ENCODE data around the gene SCLY. TPM values are rescaled to one million over a fixed set of nuclear protein-coding genes. Genes with fewer than 3 reads are reported as not detected.

The SCLY gene
- total RNA-seq, 2 donors from 2014 or later = 10.2 to 36.9 TPM

DNA sequence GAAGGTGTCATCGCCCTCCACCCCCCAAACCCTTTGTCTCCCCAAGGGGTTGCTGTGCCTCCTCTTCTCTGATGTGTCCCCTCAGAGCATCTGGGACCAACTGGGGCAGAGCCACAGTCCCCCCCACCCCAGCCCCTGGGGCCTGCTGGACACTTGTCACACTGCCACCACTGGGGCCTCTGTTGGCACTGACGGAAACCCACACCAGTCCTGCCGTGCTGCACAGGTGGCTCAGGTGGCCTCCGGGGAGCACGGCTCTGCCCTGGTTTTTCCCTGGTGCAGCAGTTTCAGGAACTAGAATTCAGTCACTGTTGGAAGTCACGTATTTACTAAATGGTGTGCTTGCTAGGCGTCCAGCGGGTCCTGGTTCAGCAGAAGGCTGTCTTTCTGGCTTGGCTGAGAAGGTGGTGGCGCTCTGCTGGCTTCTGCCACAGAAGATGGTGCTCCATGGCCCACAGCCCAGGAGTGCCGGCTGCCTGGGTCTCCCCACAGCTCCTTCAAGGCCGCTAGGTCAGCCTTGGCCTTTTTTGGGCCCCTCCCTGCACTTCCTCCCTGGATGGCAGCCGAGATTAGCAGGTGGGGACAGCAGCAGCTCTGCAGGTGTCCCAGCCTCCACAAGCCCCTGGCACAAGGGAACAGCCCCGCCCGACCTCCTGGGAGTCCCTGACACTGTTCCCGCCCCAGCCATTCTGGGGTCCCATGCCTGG is 59.1 kb downstream of the SCLY start:
- TF ChIP-seq, protein P1, sequence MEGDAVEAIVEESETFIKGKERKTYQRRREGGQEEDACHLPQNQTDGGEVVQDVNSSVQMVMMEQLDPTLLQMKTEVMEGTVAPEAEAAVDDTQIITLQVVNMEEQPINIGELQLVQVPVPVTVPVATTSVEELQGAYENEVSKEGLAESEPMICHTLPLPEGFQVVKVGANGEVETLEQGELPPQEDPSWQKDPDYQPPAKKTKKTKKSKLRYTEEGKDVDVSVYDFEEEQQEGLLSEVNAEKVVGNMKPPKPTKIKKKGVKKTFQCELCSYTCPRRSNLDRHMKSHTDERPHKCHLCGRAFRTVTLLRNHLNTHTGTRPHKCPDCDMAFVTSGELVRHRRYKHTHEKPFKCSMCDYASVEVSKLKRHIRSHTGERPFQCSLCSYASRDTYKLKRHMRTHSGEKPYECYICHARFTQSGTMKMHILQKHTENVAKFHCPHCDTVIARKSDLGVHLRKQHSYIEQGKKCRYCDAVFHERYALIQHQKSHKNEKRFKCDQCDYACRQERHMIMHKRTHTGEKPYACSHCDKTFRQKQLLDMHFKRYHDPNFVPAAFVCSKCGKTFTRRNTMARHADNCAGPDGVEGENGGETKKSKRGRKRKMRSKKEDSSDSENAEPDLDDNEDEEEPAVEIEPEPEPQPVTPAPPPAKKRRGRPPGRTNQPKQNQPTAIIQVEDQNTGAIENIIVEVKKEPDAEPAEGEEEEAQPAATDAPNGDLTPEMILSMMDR (IDR thresholded peaks at IDR 0.05) = no peak
- DNase-seq = no peak
- intact Hi-C loops (cut with DNase I) = no loop called here
- Histone ChIP-seq H3K27me3 (peaks cover 9% of the 10 kb centered on the region), H3K36me3 (no peaks in the 10 kb centered on the region), H3K4me3 (no peak overlapping the region), H3K27ac (no peak overlapping the region), H3K9me3 (no peaks in the 10 kb centered on the region), H3K4me1 (no peaks in the 10 kb centered on the region), H3K9ac (ENCODE audit: low read depth in 2 of 2, low read length in 2 of 2) (no peak overlapping the region)

DNA sequence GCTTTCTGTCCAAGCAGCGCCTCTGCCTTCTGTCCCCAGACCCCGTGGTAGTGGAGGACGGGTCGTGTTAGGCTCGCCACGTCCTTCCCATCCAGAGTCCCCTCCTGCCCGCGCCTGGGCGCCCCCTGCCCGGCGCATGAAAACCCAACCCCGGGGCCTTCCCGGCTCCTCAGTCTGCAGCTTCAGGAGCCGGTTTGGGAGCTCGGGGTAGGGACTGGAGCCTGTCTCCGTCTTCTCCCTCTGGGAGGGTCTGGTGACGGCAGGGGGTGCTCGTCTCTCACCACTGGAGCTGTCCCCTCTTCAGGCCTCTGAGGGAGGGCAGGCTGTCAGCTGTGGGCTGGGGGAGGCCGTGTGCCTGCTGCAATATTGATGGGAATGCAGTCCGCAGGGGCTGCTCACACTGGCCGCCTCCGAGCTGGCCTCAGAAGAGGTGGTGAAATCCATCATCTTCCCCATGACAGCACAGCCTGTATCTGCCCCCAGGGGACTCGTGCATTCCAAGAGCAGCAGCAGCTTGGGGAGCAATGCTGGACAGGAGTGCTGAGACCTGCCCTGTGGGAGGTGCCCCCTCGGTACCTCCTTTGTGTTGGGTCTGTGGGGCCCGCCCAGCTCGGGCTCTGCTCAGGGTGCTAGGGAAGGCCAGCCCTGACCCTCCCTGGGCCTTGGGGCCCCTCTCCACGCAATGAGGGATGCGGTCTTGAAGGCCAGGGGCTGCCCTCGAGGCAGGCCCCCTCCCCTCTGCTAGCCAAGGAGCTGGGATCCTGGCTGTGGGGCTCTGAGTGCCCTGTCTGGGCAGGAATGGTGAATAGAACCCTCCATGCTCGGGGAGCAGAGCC is 59.9 kb downstream of the SCLY start:
- H3K36me3 ChIP-seq = no peaks in the 10 kb centered on the region
- peaks cover 9% of the 10 kb centered on the region for H3K27me3 ChIP-seq
- intact Hi-C loops (cut with DNase I) = no loop called here
- TF ChIP-seq, protein P1 (IDR thresholded peaks at IDR 0.05) = no peak
- H3K4me3 ChIP-seq = no peak overlapping the region
- no peak overlapping the region for H3K27ac ChIP-seq
- H3K9ac ChIP-seq (ENCODE audit: low read depth in 2 of 2, low read length in 2 of 2) = no peak overlapping the region
- no peaks in the 10 kb centered on the region for H3K4me1 ChIP-seq
- H3K9me3 ChIP-seq = no peaks in the 10 kb centered on the region
- no peak for DNase-seq

DNA sequence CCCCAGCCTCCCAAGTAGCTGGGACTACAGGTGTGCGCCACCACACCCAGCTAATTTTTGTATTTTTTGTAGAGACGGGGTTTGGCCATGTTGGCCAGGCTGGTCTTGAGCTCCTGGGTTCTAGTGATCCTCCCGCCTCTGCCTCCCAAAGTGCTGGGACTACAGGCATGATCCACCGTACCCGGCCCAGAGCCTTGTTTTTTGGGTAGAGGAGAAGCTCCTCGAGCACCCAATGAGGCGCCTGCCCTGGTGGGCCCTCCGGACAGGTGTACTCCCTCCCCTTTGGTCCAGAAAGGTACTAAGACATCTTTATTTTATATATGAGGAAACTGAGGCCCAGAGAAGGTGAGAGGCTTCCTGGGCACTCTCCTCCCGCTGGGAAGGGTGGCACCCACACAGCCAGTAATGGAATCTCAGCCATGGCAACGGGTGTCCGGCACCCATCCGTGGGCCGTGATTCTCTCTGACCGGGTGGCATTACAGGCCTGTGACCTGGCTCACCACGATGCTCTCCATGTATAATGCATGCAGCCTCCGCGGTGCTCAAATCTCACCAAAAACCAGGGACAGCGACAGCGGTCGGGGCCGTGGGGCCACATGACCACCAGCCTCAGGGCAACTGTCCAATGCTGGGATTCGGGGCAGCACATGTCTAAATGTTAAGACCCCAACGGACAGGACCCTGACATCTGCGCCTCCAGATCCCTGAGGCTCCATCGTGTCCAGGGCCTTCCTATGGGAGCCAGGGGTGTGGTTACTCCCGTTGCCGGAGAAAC is 60.9 kb downstream of the SCLY start:
- Histone ChIP-seq H3K4me1 (no peaks in the 10 kb centered on the region), H3K27me3 (peaks cover 9% of the 10 kb centered on the region), H3K4me3 (no peak overlapping the region), H3K9ac (ENCODE audit: low read depth in 2 of 2, low read length in 2 of 2) (no peak overlapping the region), H3K27ac (no peak overlapping the region), H3K36me3 (no peaks in the 10 kb centered on the region), H3K9me3 (no peaks in the 10 kb centered on the region)
- no peak for DNase-seq
- TF ChIP-seq, protein P1 (IDR thresholded peaks at IDR 0.05) = no peak
- intact Hi-C loops (cut with DNase I) = no loop called here

DNA sequence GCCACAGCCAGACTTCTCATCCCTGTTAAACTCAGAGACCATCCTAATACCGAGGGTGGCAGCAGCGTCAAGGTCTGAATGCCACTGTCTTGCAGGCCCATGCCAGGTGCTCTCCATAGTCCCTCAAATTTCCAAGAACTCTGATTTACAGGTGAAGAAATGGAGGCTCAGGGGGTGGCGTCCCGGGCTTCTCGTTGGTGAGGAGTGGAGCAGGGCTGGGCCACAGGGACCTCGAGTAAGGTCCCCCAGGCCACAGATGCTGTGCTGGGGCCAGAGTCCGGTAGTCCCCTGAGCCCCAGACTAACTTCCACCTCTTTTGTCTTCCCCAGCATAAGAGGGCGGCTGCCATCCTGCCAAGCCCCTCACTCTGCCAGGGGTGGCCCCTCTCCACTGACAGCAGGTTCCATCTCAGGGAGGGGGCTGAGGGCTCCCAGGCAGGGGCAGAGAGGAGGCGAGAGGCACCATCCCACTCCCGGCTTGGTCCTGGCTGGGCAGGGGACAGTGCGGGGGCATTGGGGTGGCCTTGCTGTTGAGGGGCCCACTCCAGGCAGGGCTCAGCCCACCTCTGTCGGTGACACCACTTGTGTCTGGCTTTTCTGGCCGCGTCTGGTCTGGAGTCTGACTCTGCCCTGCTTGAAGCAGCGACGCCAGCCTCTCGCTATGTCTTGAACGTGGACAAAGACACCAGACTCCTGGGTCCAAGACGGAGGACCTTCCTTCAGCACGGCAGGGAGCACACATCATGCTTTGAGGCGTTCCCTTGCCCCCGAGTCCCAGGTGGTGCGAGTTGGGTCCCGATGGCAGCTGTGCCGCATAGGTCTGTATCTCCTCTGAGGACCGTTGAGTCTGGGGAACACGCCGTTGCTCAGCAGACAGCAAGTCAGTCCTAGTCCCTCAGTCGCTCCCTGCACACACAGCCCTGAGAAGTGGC is 61.8 kb downstream of the SCLY start:
- no peaks in the 10 kb centered on the region for H3K9me3 ChIP-seq
- H3K27me3 ChIP-seq = peaks cover 9% of the 10 kb centered on the region
- no peaks in the 10 kb centered on the region for H3K4me1 ChIP-seq
- no peak overlapping the region for H3K27ac ChIP-seq
- H3K9ac ChIP-seq (ENCODE audit: low read depth in 2 of 2, low read length in 2 of 2) = no peak overlapping the region
- intact Hi-C loops (cut with DNase I) = no loop called here
- DNase-seq = no peak
- no peak overlapping the region for H3K4me3 ChIP-seq
- H3K36me3 ChIP-seq = no peaks in the 10 kb centered on the region
- TF ChIP-seq, protein P1 (IDR thresholded peaks at IDR 0.05) = no peak
